Bronchial epithelial cell (primary cell): ENCODE measurements around the gene KCNF1. TPM values are rescaled to one million over a fixed set of nuclear protein-coding genes. Genes with fewer than 3 reads are reported as not detected.

Source experiments
- DNase-seq: peaks from one replicate; pipeline ENCODE4 v3.0.0-alpha.2; 2010; ENCODE audit warnings: low read depth
- FAIRE-seq: peaks from 2 replicates; lab custom pipeline; 2011; peaks lifted over from hg19 to GRCh38; lab: Jason Lieb, UNC
- H3K27me3 ChIP-seq: 2 replicates; pipeline ENCODE4 v1.5.1; 2011; ENCODE audit warnings: low read length; ENCODE audit not compliant: control insufficient read depth, insufficient read depth
- H3K36me3 ChIP-seq: 2 replicates; pipeline ENCODE4 v1.5.1; 2011; ENCODE audit warnings: low read length; ENCODE audit not compliant: control insufficient read depth, insufficient read depth
- H3K4me3 ChIP-seq: 2 replicates; pipeline ENCODE4 v1.5.1; 2011; ENCODE audit warnings: mild to moderate bottlenecking, low read depth, low read length, control low read depth
- total RNA-seq: library from RNA; depleted of rRNA; stranded (reverse); fragments of >200 nt; gene quantifications from 2 replicates; pipeline ENCODE4 v1.2.1, GENCODE V29; 2014
- TF ChIP-seq, protein P1 (sequence below): IDR thresholded peaks from 2 replicates; pipeline ENCODE4 v1.5.1; 2011; ENCODE audit warnings: mild to moderate bottlenecking, moderate library complexity, low read length, control low read depth, inconsistent platforms; ENCODE audit not compliant: insufficient read depth, severe bottlenecking

The KCNF1 gene
- total RNA-seq, 1 donor from 2014 or later, result not detected

DNA sequence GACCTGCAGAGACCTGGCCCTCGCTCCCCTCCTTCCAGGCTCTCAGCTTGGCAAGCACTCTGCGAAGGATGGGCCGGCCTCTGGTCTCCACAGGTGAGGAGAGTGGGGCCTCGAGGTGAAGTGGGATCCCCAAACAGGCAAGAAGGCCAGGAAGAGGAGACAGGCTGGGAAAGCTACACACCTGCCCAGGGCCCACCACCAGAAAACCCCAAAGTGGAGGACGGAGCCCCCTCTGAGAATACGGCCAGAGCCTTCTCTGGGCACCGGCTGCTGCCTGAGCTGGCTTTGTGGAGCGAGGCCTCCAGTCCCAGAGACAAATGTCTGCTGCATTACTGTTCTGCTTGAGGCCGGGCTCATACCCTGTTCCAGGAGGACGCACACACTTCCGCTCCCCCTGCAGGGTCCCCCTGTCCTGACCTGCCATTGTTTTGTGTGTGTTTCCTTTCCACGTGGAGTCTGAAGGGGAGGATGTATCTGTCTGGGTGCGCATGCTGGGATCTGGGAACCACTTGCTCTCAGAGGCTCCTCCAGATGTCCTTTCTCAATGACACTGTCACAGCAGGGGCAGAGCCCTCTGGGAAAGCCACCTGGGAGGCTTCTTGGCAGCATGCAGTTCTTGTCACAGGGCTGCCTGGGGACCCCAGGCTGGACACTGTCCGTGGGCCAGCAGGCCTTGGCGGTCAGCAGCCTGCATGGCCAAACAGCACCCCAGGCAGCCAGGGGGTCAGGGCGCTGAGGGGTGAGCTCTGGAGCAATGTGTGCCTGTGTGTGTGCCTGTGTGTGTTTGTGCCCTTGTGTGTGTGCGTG, 20.8 kb downstream of the KCNF1 start:
- H3K27me3 ChIP-seq, result peaks cover 2% of the 10 kb centered on the region
- H3K4me3 ChIP-seq, result no peak overlapping the region
- no peak for DNase-seq
- H3K36me3 ChIP-seq, result no peaks in the 10 kb centered on the region
- peak; percentile 23 for FAIRE-seq
- TF ChIP-seq, protein P1, sequence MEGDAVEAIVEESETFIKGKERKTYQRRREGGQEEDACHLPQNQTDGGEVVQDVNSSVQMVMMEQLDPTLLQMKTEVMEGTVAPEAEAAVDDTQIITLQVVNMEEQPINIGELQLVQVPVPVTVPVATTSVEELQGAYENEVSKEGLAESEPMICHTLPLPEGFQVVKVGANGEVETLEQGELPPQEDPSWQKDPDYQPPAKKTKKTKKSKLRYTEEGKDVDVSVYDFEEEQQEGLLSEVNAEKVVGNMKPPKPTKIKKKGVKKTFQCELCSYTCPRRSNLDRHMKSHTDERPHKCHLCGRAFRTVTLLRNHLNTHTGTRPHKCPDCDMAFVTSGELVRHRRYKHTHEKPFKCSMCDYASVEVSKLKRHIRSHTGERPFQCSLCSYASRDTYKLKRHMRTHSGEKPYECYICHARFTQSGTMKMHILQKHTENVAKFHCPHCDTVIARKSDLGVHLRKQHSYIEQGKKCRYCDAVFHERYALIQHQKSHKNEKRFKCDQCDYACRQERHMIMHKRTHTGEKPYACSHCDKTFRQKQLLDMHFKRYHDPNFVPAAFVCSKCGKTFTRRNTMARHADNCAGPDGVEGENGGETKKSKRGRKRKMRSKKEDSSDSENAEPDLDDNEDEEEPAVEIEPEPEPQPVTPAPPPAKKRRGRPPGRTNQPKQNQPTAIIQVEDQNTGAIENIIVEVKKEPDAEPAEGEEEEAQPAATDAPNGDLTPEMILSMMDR, result no peak

DNA sequence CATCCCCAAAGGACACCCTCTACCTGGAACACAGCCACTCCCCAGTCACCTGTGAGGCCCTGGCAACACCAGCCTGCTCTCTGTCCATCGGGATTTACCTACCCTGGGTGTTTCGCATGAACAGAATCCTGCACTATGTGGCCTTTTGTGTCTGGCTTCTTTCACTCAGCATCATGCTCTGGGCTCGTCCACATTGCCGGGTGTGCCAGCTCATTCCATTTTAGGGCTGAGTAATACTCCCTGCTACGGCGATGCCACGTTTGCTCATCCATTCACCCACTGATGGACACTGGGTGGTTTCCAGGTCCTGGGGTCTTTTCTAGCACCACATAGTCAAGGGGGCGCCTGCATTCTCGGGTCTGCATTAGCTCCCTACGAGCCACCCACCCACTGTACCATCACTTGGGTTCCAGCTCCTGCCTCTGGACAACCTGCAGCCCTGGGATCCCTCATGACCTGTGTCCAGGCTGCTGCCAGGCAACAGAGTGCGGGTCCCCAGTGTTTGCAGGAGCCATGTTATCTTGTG, 22.0 kb downstream of the KCNF1 start:
- no peak for FAIRE-seq
- Histone ChIP-seq H3K4me3 (no peak overlapping the region), H3K36me3 (no peaks in the 10 kb centered on the region), H3K27me3 (peaks cover 2% of the 10 kb centered on the region)
- TF ChIP-seq, protein P1, result no peak
- peak; percentile 42 for DNase-seq

DNA sequence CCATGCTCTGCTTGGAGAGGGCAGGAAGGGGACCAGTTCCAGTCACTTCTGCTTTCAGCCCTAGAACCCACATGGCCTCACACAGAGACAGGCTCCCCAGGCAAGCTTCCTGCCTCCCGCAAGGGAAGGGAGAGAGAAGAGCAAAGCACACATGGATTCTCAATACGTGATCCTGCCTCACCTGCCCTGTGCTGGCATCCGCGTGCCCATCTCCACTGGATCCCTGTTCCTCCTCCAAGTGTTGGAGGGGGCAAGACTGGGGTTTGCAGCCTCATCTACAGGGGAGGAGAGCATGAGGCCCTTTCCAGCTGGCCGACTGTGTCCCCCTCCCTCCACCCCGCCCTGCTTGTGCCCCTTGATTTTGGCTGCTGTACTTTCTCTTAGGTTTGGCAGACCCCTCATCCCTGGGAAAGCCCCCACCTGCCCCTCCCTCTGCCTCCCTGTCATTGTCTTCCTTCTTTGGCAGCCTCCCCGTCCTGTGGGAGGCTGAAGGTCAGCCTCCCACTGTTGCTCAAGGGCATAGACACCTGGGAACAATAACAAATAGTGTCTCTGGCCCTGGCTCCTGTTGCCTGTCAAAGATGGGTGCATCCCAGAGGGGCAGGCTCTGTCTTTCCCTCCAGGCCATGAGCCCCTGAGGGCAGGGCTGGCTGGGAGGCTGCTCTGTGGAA, 22.7 kb downstream of the KCNF1 start:
- Histone ChIP-seq H3K4me3 (no peak overlapping the region), H3K27me3 (peaks cover 2% of the 10 kb centered on the region), H3K36me3 (no peaks in the 10 kb centered on the region)
- FAIRE-seq (no peak), DNase-seq (no peak)
- TF ChIP-seq, protein P1, result no peak

DNA sequence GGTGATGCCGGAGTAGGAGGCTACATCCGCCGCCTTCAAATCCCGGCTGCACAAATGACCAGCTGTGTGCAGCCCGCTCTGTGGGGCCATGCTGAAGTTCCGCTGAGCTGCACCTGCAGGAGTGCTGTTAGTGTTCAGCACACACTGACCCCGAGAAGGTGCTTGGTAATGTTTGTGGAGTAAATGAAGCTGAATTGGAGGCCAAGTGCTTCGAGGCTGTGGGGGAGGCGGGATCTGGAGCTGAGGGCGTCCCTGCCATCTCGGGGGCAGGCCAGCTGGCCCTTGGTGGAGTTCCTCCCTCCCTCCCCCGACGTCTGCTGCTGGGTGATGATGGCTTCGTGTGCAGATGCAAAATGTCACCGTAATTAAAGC, 23.2 kb downstream of the KCNF1 start:
- Histone ChIP-seq H3K4me3 (no peak overlapping the region), H3K27me3 (peaks cover 2% of the 10 kb centered on the region), H3K36me3 (no peaks in the 10 kb centered on the region)
- TF ChIP-seq, protein P1, result no peak
- DNase-seq (no peak), FAIRE-seq (no peak)

DNA sequence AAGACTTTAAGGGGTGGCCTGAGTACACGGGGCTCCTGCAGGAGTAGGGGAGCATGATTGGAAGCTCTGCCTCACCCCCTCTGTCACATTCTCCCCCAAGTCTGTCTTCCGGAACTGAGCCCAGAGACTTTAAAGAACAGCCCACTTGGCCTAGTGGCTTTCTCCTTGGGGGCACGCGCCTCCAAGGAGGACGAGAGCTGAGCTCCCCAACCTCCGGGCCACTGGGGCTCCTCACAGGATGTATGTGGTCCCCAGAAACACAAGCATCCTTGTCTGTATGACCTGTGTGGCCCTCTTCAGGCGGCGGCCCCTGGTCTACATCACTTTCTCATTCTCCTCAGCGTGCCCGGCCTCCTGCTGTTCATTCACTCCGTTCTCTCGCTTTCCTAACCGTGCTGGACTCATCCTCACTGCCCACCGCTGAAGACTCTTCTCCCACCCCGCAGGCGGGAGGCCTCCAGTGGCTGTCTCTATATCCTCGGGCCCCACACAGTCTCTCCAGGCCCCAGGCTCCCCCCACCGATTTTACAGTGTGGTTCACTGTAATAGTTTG, 23.7 kb downstream of the KCNF1 start:
- no peak overlapping the region for H3K4me3 ChIP-seq
- FAIRE-seq, result no peak
- TF ChIP-seq, protein P1, result no peak
- peaks cover 2% of the 10 kb centered on the region for H3K27me3 ChIP-seq
- no peaks in the 10 kb centered on the region for H3K36me3 ChIP-seq
- no peak for DNase-seq
